ENCODE results near the gene STARD13.

- TF ChIP-seq TAF1 (conservative IDR thresholded peaks at IDR 0.05) (no peak), JUND (IDR thresholded peaks at IDR 0.05) (no peak), CTCF (IDR thresholded peaks at IDR 0.05; ENCODE audit: low read depth, low read length, missing input control) (no peak), RAD21 (IDR thresholded peaks at IDR 0.05) (no peak)
- TF ChIP-seq, protein P1, sequence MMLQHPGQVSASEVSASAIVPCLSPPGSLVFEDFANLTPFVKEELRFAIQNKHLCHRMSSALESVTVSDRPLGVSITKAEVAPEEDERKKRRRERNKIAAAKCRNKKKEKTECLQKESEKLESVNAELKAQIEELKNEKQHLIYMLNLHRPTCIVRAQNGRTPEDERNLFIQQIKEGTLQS (IDR thresholded peaks at IDR 0.05), result no peak
Observed at GRCh38 chr13:33256148-33256840, 29.3 kb downstream of the STARD13 start.

Measured in liver (tissue), 3 donors.